K562 (cell line): ENCODE measurements around the gene PDIA4. TPM values are rescaled to one million over a fixed set of nuclear protein-coding genes. Genes with fewer than 3 reads are reported as not detected.

Experiments used
- AFF4 ChIP-seq: sonication (generic); formaldehyde crosslinking; IDR thresholded peaks from 2 replicates; pipeline ENCODE4 v1.8.0; 2023; ENCODE audit warnings: mild to moderate bottlenecking, missing genetic modification reagents
- ARID3B ChIP-seq: fragments of 250-450 bp; sonication (Bioruptor Pico); IDR thresholded peaks from 2 replicates; pipeline ENCODE4 v1.4.0; 2020; ENCODE audit warnings: borderline replicate concordance
- BACH1 ChIP-seq: fragments of 200-800 bp; sonication (Bioruptor generic); IDR thresholded peaks from 2 replicates; pipeline ENCODE4 v1.6.1; 2016; ENCODE audit warnings: missing genetic modification characterization, missing compliant biosample characterization
- E2F5 ChIP-seq: sonication (generic); formaldehyde crosslinking; IDR thresholded peaks from 2 replicates; pipeline ENCODE4 v1.8.0; 2022; ENCODE audit warnings: mild to moderate bottlenecking, missing genetic modification reagents
- E2F8 ChIP-seq: fragments of 450-650 bp; IDR thresholded peaks from 2 replicates; pipeline ENCODE4 v1.7.1; 2018; ENCODE audit warnings: mild to moderate bottlenecking, low read depth; ENCODE audit not compliant: partially characterized antibody
- EHMT2 ChIP-seq: fragments of 450-650 bp; IDR thresholded peaks from 2 replicates; pipeline ENCODE4 v1.6.1; 2018; ENCODE audit warnings: antibody characterized with exemption
- ETS2 ChIP-seq: IDR thresholded peaks from 2 replicates; pipeline ENCODE4 v1.6.1; 2016; ENCODE audit warnings: borderline replicate concordance, missing genetic modification characterization, mild to moderate bottlenecking, moderate library complexity, missing compliant biosample characterization; ENCODE audit not compliant: poor library complexity, severe bottlenecking
- HNRNPUL1 ChIP-seq: fragments of 200-400 bp; formaldehyde crosslinking; IDR thresholded peaks from 2 replicates; pipeline ENCODE4 v1.6.1; 2017; ENCODE audit warnings: low read length
- HSF4 ChIP-seq: fragments of 250-450 bp; sonication (Bioruptor Pico); IDR thresholded peaks from 2 replicates; pipeline ENCODE4 v2.1.2; 2022; ENCODE audit warnings: mild to moderate bottlenecking, moderate library complexity, borderline replicate concordance
- IRF9 ChIP-seq: fragments of 450-650 bp; IDR thresholded peaks from 2 replicates; pipeline ENCODE4 v1.6.1; 2016; ENCODE audit warnings: missing biosample characterization, missing genetic modification characterization
- L3MBTL2 ChIP-seq: fragments of 450-650 bp; IDR thresholded peaks from 2 replicates; pipeline ENCODE4 v1.6.1; 2016; ENCODE audit warnings: mild to moderate bottlenecking, moderate library complexity
- MAFK ChIP-seq: IDR thresholded peaks from 2 replicates; pipeline ENCODE4 v1.6.1; 2011; ENCODE audit warnings: low read length, improper control_type of control experiment
- SIN3A ChIP-seq, 2 experiments: fragments of 150-350 bp in 1 of 2; IDR thresholded peaks; 2 replicates each; pipeline ENCODE4 v1.6.1; 2011 to 2016; ENCODE audit warnings: borderline replicate concordance in 2 of 2, low read depth in 2 of 2, low read length in 2 of 2, mild to moderate bottlenecking in 2 of 2, moderate library complexity in 2 of 2; ENCODE audit not compliant: control insufficient read depth in 1 of 2
- SMAD2 ChIP-seq: fragments of 150-350 bp; IDR thresholded peaks from 2 replicates; pipeline ENCODE4 v1.6.1; 2014; ENCODE audit warnings: low read depth, mild to moderate bottlenecking, low read length
- STAG1 ChIP-seq: sonication (generic); formaldehyde crosslinking; IDR thresholded peaks from 2 replicates; pipeline ENCODE4 v1.5.0; 2020; ENCODE audit warnings: missing genetic modification reagents, borderline replicate concordance
- THRAP3 ChIP-seq: fragments of 450-650 bp; IDR thresholded peaks from 2 replicates; pipeline ENCODE4 v1.6.1; 2016; ENCODE audit warnings: mild to moderate bottlenecking, inconsistent platforms, borderline replicate concordance
- polyA plus RNA-seq, 8 experiments: library from polyadenylated mRNA; depleted of rRNA in 4 of 8; stranded (reverse) in 5 of 8; unstranded in 3 of 8; fragments of >200 nt; fragmentation: Nextera tagmentation in 2 of 8; fragmentation: Illumina TruSeq in 1 of 8; extraction: Ambion mirVana in 2 of 8; extraction: Trizol in 1 of 8; gene quantifications; 2 replicates each; pipeline versions ENCODE4 v1.2.1 to v1.2.3, GENCODE V29; 2011 to 2014; ENCODE audit warnings: inconsistent platforms in 1 of 8, missing spikeins in 1 of 8
- total RNA-seq, 7 experiments: library from RNA; depleted of rRNA in 6 of 7; stranded (reverse); fragments of >200 nt in 6 of 7; fragmentation: Illumina TruSeq in 2 of 7; extraction: Trizol in 2 of 7; gene quantifications; 2 replicates each; pipeline versions ENCODE4 v1.2.1 to v1.2.3, GENCODE V29; 2011 to 2021; ENCODE audit warnings: low replicate concordance in 1 of 7

PDIA4 gene
- total and polyA plus RNA-seq, 9 of the 15 experiments (the other 6 are each of a cell fraction or from before 2014, with no cell fraction given) = 9.1 to 175 (median 146) TPM

- TF ChIP-seq SMAD2 (no peak), MAFK (no peak; the same call in 1 of the 2 replicates), IRF9 (tag) (peak; percentile 22; the same call in 1 of the 2 replicates), SIN3A (IDR thresholded peaks at IDR 0.05; ENCODE audit: borderline replicate concordance in 2 of 2, control insufficient read depth in 1 of 2, low read depth in 2 of 2, low read length in 2 of 2) (no peak), BACH1 (tag) (peak; percentile 64; the same call in 1 of the 2 replicates), E2F8 (no peak), EHMT2 (peak; percentile 12; the same call in 1 of the 2 replicates), ETS2 (tag) (no peak), STAG1 (CRISPR knock-in tag) (no peak), L3MBTL2 (peak; percentile 72), THRAP3 (no peak; the same call in none of the 2 replicates), AFF4 (CRISPR knock-in tag) (0 out of 2 replicates have a peak, but pooled peaks have one; percentile 76), E2F5 (CRISPR knock-in tag) (no peak; the same call in 1 of the 2 replicates), HNRNPUL1 (no peak), HSF4 (no peak), ARID3B (CRISPR knock-in tag) (no peak)
Observed at GRCh38 chr7:148987010-148987750, 41.1 kb downstream of the PDIA4 start (continued).
